Gastrocnemius medialis (tissue), 4 donors: ENCODE results near the gene PLRG1.

Experiments
- CTCF ChIP-seq, 5 experiments: fragments of 450-650 bp in 3 of 5; fragments of 200-600 bp in 2 of 5; sonication (generic) in 2 of 5; IDR thresholded peaks in 4 of 5; conservative IDR thresholded peaks in 1 of 5; 1 replicate in 4 of 5; 2 replicates in 1 of 5; pipeline ENCODE4 v1.5.1; 2016 to 2019; ENCODE audit warnings: antibody characterized with exemption in 5 of 5, mild to moderate bottlenecking in 3 of 5, moderate library complexity in 3 of 5
- POLR2A ChIP-seq, 2 donors: fragments of 450-650 bp; IDR thresholded peaks; one replicate each; pipeline ENCODE4 v1.6.1; 2017; ENCODE audit warnings: antibody characterized with exemption in 2 of 2, mild to moderate bottlenecking in 2 of 2, moderate library complexity in 2 of 2

DNA sequence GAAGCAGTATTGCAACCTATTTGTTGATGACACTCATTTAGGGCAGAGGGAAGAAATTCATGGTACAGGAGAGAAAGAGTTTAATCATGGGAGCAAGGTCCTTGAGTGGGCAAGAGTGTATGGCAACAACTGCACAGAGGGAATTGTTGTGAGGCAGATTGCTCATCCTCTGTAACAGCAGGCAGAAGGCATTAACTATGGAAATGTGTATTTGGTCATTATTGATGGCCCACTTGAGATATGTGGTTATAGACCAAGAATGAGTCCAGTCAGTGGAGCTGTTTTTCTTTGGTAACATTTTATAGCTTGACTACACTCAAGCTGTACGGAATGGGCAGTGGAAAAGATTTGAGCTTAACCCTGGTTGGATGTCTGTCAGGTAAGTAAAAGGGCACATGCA, 15.9 kb downstream of the PLRG1 start:
- TF ChIP-seq POLR2A (IDR thresholded peaks at IDR 0.05) (no peak), CTCF (IDR thresholded peaks at IDR 0.05 in 4 of 5, conservative IDR thresholded peaks at IDR 0.05 in 1 of 5) (no peak)
